NK-92 (cell line): ENCODE data around the gene CDH3.

Experiments used
- DNase-seq: peaks from one replicate; lab custom pipeline; 2025; ENCODE audit not compliant: unreplicated experiment; lab: John Stamatoyannopoulos, UW

The CDH3 gene

DNA sequence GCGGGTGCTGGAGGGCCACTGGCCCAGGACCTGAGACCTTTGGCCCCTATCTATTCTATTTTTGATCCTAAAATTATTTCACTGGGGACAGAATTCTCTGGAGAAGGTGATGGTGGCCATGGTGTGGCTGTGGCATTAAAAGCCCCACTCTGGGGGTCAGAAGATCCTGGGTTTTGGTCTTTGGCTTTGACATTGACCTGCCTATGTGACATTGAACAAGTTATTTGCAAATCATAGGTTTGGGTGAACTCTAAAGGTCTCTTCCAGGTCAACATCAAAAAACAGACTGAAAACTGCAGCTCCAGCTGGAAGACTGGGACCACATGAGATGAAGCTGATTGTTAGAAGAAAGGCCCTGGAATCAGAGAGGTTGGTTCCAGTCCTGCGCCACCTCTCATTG is 89.7 kb downstream of the CDH3 start:
- DNase-seq: no peak

DNA sequence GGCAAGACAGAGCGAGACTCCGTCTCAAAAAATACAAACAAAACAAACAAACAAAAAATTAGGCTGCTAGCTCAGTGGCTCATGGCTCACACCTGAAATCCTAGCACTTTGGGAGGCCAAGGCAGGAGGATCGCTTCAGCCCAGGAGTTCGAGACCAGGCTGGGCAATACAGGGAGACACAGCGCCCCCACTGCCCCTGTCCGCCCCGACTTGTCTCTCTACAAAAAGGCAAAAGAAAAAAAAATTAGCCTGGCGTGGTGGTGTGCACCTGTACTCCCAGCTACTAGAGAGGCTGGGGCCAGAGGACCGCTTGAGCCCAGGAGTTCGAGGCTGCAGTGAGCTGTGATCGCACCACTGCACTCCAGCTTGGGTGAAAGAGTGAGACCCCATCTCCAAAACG is 91.5 kb downstream of the CDH3 start:
- no peak for DNase-seq

DNA sequence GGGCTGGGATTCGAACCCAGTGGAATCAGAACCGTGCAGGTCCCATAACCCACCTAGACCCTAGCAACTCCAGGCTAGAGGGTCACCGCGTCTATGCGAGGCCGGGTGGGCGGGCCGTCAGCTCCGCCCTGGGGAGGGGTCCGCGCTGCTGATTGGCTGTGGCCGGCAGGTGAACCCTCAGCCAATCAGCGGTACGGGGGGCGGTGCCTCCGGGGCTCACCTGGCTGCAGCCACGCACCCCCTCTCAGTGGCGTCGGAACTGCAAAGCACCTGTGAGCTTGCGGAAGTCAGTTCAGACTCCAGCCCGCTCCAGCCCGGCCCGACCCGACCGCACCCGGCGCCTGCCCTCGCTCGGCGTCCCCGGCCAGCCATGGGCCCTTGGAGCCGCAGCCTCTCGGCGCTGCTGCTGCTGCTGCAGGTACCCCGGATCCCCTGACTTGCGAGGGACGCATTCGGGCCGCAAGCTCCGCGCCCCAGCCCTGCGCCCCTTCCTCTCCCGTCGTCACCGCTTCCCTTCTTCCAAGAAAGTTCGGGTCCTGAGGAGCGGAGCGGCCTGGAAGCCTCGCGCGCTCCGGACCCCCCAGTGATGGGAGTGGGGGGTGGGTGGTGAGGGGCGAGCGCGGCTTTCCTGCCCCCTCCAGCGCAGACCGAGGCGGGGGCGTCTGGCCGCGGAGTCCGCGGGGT is 92.1 kb downstream of the CDH3 start, which contains the start of gene CDH1:
CDH1 (plus strand) TSS at position 247 of the 684 bp plus-strand sequence; CDS start at position 371, 124 bp downstream.
- DNase-seq: no peak

DNA sequence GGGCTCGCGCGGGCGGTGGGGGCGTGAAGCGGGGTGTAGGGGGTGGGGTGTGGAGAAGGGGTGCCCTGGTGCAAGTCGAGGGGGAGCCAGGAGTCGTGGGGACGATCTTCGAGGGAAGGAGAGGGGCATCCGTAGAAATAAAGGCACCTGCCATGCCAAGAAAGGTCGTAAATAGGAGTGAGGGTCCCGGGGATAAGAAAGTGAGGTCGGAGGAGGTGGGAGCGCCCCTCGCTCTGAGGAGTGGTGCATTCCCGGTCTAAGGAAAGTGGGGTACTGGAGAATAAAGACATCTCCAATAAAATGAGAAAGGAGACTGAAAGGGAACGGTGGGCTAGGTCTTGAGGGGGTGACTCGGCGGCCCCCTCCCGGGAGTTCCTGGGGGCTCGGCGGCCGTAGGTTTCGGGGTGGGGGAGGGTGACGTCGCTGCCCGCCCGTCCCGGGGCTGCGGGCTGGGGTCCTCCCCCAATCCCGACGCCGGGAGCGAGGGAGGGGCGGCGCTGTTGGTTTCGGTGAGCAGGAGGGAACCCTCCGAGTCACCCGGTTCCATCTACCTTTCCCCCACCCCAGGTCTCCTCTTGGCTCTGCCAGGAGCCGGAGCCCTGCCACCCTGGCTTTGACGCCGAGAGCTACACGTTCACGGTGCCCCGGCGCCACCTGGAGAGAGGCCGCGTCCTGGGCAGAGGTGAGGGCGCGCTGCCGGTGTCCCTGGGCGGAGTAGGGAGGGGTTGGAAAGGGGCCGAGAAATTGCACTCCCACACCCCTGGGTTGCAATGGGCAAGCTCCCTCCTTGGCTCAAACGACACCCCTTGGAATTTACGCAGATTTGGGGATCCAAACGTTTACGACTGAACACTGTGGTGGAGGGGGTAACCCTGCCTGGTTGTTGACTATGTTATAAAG is 92.9 kb downstream of the CDH3 start:
- DNase-seq: no peak

DNA sequence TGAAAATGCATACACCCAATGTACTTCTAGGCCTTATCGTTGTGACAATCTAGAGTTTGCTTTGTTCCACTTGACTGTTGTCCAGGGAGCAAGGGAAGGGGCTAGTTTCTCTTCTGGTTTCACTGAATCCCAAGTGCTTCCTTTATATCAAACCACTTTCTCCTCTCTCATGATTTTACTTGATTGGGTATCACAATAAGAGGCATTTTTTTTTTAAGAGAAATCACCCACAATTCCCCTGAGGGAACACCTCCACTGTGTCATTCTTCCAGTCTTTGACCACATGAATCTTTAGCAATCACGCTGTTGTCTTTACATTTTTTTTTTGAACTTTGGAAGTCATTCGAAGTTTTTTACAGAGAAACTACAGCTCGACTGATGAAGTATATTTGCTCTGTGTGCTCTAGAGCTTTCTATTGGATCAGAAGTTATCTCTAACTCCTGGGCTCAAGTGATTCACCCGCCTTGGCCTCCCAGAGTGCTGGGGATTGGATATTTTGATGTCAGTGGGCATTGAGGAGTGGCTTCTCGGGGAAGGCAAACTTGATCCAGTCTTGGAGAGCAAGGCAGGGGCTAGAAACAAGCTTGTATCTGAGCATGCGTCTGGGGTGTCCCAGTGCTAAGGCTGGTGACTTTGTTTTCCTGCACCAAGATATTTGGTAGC is 95.0 kb downstream of the CDH3 start:
- DNase-seq: no peak

DNA sequence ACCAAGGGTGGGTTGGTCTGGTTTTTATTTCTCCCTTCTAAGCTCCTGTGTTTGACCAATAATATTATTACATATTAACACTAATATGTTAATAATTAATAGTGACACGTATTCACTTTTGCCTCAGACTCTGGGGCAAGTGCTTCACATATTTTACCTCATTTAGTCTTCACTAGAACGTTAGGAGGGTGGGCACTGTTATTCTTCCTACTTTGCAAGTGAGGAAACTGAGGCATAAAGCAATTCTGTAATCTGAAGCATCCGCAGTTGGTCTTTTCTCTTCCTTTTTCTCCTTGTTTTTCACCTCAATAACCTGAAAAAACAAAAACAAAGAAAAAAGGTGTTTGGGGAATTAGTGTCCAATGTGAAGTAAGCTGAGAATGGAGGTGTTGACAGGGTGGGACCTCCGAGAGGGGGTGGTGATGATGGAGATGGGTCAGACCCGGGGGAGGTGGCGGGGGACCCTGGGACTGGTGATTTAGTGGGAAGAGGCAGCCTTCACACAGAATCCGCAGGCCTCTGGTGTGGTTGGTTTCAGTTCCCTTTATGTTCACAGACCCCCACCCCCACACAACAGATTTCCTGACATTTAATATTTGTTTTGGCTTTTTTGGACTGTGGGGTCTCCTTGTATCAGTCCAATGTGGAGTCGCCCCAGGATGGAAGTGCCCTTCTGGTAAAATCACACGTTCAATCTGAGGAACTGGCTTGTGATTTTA is 95.7 kb downstream of the CDH3 start:
- DNase-seq: no peak

DNA sequence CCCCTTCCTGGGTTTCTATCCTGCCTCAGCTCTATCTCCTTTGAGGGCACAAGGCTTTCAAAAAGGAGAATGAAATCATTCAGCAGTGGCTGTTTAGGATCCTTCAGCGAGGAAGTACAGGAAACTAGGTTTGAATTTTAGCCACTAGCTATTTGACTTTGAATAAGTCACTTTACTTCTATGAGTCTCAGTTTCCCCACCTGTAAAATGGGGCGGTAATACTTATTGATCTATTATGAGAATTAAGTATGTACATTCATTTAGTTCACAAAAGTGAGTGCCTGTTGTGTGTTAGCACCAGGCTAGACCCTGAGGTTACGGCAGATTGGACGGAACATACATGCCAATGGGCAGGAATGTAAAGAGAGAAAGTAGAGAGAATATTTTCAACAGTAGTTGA is 98.6 kb downstream of the CDH3 start:
- DNase-seq: no peak

DNA sequence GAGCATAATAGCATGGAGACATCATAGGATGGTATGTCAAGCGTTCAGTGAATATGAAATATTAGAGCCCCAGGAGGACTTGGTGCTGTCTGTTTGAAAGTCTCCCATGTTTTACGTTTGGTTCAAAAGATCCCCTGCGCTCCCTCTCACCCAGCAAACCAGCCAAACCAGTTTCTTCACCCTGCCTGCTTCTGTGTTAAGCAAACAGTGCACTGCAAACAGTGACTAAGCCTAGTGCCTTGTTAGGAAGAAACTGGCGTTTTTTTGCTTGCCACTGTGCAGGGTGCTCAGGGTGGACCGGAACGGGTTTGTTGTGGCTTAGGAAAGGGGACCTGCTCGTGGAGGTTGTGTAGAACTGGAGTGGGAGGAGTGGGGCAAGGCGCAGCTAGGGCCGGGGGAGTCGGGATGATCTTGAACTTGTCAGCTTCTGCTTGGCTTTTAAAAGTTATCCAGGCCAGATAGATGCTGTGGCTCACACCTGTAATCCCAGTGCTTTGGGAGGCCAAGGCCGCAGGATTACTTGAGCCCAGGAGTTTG is 99.7 kb downstream of the CDH3 start:
- no peak for DNase-seq

DNA sequence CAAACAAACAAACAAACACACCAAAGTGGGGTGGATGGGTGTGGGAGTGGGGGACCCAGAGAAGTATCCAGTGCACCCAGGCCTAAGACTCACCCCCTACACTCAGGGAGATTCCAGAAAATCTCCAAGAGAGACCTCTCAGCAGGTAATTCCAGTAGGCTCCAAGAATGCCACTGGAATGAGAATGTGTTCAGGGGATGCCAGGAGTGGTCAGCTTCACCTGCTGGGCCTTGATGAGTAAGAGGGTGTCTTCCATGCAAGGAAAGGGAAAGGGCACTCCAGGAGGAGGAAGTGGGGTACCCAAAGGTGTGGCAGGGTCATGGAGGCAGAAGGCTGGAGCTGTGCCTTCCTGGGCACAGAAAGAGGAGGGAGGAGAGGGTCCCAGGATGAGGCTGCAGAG is 101.8 kb downstream of the CDH3 start:
- no peak for DNase-seq

DNA sequence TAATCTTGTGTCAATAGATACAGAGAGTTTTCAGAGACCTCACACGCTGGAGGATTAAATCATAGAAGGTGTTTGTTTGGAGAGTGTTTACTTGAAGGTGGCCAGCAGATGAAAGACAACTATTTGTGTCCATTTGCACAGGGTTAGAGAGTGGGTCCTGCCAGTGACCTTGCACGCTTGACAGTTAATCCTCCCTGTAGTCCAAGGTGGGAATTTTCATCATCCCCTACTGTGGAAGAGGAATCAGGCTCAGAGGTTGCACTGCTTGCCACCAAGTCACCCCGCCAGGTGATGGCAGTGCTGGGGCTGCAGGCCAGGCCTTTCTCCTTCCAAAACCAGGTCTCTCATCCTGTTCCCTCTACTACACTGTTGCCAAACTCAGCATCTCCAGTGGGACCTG is 104.3 kb downstream of the CDH3 start:
- DNase-seq: no peak
